Measurements from ENCODE around the gene MEIS2. TPM values are rescaled to one million over a fixed set of nuclear protein-coding genes. Genes with fewer than 3 reads are reported as not detected.

The MEIS2 gene
- total RNA-seq, 1 donor = 73.0 TPM

DNA sequence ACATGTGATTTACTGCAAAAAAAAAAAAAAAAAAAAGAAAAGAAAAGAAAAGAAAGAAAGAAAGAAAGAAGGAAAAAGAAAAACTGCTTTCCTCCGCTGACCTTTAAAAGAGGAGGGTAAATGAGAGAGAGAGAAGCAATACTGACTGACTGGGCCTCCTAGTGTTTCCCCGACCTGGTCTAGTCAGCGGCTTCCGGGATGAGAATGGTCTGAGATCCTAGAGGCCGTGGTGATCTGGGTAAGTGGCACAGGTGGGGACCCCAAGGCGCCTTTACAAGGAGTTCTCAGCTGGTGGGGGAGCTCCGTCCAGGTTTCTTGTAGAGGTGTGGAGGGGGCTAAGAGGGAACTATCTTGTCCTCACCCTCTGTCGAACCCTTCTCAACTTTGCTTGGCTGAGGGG lies 223.1 kb downstream of the MEIS2 start:
- TF ChIP-seq, protein P1, sequence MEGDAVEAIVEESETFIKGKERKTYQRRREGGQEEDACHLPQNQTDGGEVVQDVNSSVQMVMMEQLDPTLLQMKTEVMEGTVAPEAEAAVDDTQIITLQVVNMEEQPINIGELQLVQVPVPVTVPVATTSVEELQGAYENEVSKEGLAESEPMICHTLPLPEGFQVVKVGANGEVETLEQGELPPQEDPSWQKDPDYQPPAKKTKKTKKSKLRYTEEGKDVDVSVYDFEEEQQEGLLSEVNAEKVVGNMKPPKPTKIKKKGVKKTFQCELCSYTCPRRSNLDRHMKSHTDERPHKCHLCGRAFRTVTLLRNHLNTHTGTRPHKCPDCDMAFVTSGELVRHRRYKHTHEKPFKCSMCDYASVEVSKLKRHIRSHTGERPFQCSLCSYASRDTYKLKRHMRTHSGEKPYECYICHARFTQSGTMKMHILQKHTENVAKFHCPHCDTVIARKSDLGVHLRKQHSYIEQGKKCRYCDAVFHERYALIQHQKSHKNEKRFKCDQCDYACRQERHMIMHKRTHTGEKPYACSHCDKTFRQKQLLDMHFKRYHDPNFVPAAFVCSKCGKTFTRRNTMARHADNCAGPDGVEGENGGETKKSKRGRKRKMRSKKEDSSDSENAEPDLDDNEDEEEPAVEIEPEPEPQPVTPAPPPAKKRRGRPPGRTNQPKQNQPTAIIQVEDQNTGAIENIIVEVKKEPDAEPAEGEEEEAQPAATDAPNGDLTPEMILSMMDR (IDR thresholded peaks at IDR 0.05; ENCODE audit: insufficient read depth, low read depth, low read length) = no peak
- DNase-seq (ENCODE audit: low read depth) = no peak
- no peak overlapping the region for H3K4me3 ChIP-seq (ENCODE audit: low read depth, low read length)

DNA sequence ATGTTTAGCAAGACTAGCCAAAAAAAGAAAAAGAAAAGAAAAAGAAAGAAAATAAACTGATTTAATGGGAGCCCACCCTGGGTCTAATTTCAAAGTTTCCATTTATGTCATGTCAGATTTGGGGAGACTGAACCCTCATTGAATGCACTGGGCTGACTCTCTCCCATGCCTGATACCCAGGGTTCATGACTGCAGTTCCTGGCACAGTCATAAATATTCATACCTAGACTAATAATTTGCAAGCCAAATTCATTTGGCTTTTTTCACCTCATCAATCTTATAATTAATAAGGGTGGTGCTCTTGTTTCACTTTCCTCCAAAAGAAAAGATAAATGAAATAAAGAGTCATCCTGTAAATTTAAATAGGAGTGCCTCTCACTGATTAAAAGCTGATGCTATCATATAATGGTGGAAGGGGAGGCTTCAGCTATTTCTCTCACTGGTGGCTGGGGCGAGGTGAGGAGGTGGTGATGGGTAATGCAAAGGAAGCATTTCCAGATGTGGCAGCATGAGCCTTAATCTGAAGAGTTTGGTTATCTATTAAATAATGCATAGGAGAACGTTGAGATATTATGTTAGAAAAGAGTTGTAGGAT lies 224.5 kb downstream of the MEIS2 start:
- no peak for DNase-seq (ENCODE audit: low read depth)
- no peak overlapping the region for H3K4me3 ChIP-seq (ENCODE audit: low read depth, low read length)
- TF ChIP-seq, protein P1 (IDR thresholded peaks at IDR 0.05; ENCODE audit: insufficient read depth, low read depth, low read length) = no peak

DNA sequence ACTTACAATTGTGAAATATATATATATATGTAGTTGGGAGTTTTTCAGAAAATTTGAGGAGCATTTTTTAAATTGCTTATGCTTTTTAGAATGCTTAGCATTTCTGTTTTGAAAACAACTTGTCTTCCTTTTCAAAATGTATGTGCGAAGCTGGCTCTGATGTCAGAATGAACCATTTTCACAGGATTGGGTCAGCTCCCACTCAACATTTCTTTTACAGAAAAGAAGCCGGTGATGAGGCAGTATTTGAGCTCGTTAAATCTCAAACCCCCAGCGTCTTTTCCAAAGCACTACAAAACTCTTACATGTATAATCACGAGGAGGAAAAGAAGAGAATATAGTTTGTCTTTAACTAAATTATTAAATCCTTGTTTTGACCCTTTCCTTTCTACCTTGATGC lies 225.4 kb downstream of the MEIS2 start:
- TF ChIP-seq, protein P1 (IDR thresholded peaks at IDR 0.05; ENCODE audit: insufficient read depth, low read depth, low read length) = no peak
- no peak for DNase-seq (ENCODE audit: low read depth)
- H3K4me3 ChIP-seq (ENCODE audit: low read depth, low read length) = no peak overlapping the region

DNA sequence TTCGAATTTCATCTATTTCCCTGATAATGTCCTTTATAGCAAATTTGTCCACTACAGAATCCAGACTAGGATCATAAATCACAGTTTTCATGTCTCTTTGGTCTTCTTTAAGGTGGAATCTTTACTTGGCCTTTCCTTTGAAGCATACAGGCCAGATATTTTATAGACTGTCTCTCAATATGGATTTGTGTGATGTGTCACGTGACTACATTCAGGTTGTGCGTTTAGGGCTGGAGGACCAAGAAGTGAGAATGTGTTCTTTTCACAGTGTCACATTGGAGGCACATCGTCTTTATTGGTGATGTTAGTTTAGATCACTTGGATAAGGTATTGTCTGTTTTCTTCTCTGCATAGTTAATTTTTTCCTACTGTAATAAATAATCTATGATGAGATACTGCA lies 232.9 kb downstream of the MEIS2 start:
- H3K4me3 ChIP-seq (ENCODE audit: low read depth, low read length) = no peak overlapping the region
- DNase-seq (ENCODE audit: low read depth) = no peak
- TF ChIP-seq, protein P1 (IDR thresholded peaks at IDR 0.05; ENCODE audit: insufficient read depth, low read depth, low read length) = no peak

DNA sequence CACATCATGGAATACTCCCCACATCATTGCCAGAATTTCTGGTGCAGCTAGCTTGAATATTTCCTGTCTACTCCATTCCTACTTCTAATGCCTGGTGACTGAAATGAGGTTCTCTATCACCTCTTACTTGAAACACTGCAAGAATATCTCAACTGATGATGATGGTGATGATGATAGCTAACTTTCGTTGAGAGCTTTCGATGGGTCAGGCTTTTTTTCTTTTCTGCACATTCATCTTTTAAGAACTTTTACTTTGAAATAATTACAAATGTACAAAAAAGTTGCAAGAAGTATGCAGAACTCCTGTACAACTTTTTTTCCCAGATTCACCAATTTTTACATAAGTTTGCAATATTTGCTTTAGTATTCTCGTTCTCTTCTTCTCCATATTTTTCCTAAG lies 233.5 kb downstream of the MEIS2 start:
- no peak overlapping the region for H3K4me3 ChIP-seq (ENCODE audit: low read depth, low read length)
- no peak for DNase-seq (ENCODE audit: low read depth)
- TF ChIP-seq, protein P1 (IDR thresholded peaks at IDR 0.05; ENCODE audit: insufficient read depth, low read depth, low read length) = no peak

DNA sequence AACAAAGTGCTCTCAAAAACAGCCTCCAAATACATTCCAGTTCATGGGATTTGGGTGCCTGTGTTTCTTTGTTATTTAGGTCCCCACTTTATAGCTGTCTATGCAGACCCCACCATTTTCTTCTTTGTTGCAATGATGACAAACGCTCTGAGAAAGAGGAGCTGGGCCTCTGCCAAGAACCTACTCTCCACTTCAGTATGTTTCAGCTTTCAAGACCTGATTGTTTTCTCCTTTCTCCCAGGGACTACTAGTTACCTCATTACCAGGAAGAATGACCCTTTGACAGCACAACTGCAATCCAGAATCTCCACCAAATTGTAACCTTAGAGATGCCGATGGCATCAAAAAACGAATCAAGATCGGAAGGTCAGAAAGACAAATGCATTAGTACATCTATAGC lies 236.8 kb downstream of the MEIS2 start:
- no peak overlapping the region for H3K4me3 ChIP-seq (ENCODE audit: low read depth, low read length)
- no peak for DNase-seq (ENCODE audit: low read depth)
- TF ChIP-seq, protein P1 (IDR thresholded peaks at IDR 0.05; ENCODE audit: insufficient read depth, low read depth, low read length) = no peak

DNA sequence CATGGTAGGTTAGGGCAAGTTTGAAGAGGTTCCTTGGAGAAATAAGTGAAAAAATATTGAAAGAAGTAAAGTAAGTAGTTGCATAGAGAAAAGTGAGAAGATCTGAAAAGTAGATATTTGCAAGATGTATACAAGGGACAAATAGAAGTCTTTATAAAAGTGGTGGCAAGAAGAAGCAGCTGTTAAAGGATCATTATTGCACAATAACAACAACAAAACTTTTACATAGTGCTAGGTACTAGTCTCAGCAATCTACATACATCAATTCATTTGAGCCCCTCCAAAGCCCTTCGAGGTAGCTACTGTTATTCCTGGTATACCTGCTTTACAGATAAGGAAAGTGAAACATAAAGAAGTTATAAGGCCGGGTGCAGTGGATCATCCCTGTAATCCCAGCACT lies 239.6 kb downstream of the MEIS2 start:
- no peak overlapping the region for H3K4me3 ChIP-seq (ENCODE audit: low read depth, low read length)
- no peak for DNase-seq (ENCODE audit: low read depth)
- TF ChIP-seq, protein P1 (IDR thresholded peaks at IDR 0.05; ENCODE audit: insufficient read depth, low read depth, low read length) = no peak

Data from fibroblast of villous mesenchyme (primary cell).